Gastroesophageal sphincter (tissue), 4 donors: ENCODE data around the gene KISS1R. TPM values are rescaled to one million over a fixed set of nuclear protein-coding genes. Genes with fewer than 3 reads are reported as not detected.
A peak's percentile ranks its signal among the peaks of the same experiment; 100 is the strongest.

Experiments used
- ATAC-seq: fragments of 150-250 bp; one replicate; pipeline ENCODE4 v1.9.1; 2016; ENCODE audit warnings: mild to moderate bottlenecking, moderate library complexity
- H3K27ac ChIP-seq, 4 donors: fragments of 200-600 bp; sonication (generic) in 3 of 4; 1 replicate in 3 of 4; 2 replicates in 1 of 4; pipeline ENCODE4 v1.5.1; 2016 to 2019
- H3K27me3 ChIP-seq: fragments of 200-600 bp; sonication (generic); one replicate; pipeline ENCODE4 v1.5.1; 2019
- H3K36me3 ChIP-seq, 2 donors: fragments of 200-600 bp; sonication (generic); one replicate each; pipeline ENCODE4 v1.5.1; 2019; ENCODE audit warnings: control low read depth in 1 of 2
- H3K4me1 ChIP-seq, 3 donors: fragments of 200-600 bp; sonication (generic); 1 replicate in 2 of 3; 2 replicates in 1 of 3; pipeline ENCODE4 v1.5.1; 2016 to 2019; ENCODE audit warnings: control low read depth in 2 of 3
- H3K4me3 ChIP-seq, 2 donors: fragments of 200-600 bp; sonication (generic); one replicate each; pipeline ENCODE4 v1.5.1; 2019; ENCODE audit warnings: mild to moderate bottlenecking in 1 of 2, moderate library complexity in 1 of 2
- H3K9me3 ChIP-seq, 3 donors: fragments of 200-600 bp; sonication (generic); one replicate each; pipeline ENCODE4 v1.5.1; 2017 to 2019; ENCODE audit warnings: control low read depth in 2 of 3
- EP300 ChIP-seq: sonication (generic); formaldehyde crosslinking; IDR thresholded peaks from one replicate; pipeline ENCODE4 v1.6.1; 2017; ENCODE audit warnings: antibody characterized with exemption, mild to moderate bottlenecking
- POLR2A ChIP-seq, 2 donors: fragments of 450-650 bp; IDR thresholded peaks; one replicate each; pipeline ENCODE4 v1.6.1; 2017; ENCODE audit warnings: antibody characterized with exemption in 2 of 2, mild to moderate bottlenecking in 2 of 2, moderate library complexity in 1 of 2
- POLR2AphosphoS5 ChIP-seq: sonication (generic); formaldehyde crosslinking; IDR thresholded peaks from one replicate; pipeline ENCODE4 v1.6.1; 2017; ENCODE audit warnings: antibody characterized with exemption
- WGBS, 2 donors: methylation state at CpG; one replicate each; pipeline ENCODE4 v1.1.5; 2018; ENCODE audit warnings: low coverage in 1 of 2; 5-methylcytosine and 5-hydroxymethylcytosine counted together
- total RNA-seq, 4 donors: library from RNA; depleted of rRNA; stranded (reverse); fragments of >200 nt; gene quantifications; one replicate each; pipeline ENCODE4 v1.1.0, GENCODE V29; 2016
- TF ChIP-seq, protein P1 (sequence below), 4 experiments: fragments of 200-600 bp in 2 of 4; fragments of 450-650 bp in 2 of 4; sonication (generic) in 1 of 4; IDR thresholded peaks; one replicate each; pipeline ENCODE4 v1.5.1; 2017 to 2019; ENCODE audit warnings: antibody characterized with exemption in 4 of 4, mild to moderate bottlenecking in 2 of 4, moderate library complexity in 2 of 4

Gene KISS1R
- total RNA-seq, 4 donors from 2014 or later, result not detected

DNA sequence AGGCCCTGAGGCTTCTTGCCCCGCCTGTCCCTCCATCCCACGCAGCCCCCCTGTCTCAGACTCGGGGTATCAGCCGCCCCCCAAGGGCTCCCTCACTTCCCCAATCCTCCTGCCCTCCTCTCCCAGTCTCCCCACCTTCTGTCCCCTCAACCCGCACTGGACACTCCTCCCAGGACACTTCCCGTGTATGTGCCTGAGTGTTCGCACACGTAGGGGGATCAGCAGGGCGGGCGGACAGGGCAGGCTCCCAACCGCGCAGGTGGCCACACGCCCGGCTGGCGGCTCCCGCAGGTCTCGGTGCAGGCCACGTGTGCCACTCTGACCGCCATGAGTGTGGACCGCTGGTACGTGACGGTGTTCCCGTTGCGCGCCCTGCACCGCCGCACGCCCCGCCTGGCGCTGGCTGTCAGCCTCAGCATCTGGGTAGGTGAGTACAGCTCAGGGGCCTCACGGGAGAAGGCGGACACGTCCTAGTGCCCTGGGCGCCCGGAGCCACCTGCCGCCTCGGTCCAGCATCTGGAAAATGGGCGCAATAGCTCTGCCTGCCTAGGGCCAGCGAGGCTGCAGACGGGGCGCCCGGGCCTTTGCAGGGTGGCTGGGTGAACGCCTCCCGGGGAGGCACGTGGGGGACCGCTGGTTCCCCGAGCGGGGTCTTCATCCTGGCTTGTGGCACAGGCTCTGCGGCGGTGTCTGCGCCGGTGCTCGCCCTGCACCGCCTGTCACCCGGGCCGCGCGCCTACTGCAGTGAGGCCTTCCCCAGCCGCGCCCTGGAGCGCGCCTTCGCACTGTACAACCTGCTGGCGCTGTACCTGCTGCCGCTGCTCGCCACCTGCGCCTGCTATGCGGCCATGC is 2.3 kb downstream of the KISS1R start:
- 1% methylated on average over 12 of the region's 68 CpGs; no CpG with 5 or more reads in 1 of the 2 donors for WGBS, 2 donors
- Histone ChIP-seq H3K4me1 (peaks cover 0 to 66% (median 25%) of the 10 kb centered on the region in 3 donors), H3K27ac (no peak overlapping the region), H3K27me3 (peaks cover 57% of the 10 kb centered on the region), H3K4me3 (peak overlapping the region in 1 of 2 donors; percentile 26), H3K36me3 (no peaks in the 10 kb centered on the region), H3K9me3 (no peaks in the 10 kb centered on the region)
- ATAC-seq, result no peak
- TF ChIP-seq POLR2A (IDR thresholded peaks at IDR 0.05) (no peak), EP300 (no peak), POLR2AphosphoS5 (no peak)
- TF ChIP-seq, protein P1, sequence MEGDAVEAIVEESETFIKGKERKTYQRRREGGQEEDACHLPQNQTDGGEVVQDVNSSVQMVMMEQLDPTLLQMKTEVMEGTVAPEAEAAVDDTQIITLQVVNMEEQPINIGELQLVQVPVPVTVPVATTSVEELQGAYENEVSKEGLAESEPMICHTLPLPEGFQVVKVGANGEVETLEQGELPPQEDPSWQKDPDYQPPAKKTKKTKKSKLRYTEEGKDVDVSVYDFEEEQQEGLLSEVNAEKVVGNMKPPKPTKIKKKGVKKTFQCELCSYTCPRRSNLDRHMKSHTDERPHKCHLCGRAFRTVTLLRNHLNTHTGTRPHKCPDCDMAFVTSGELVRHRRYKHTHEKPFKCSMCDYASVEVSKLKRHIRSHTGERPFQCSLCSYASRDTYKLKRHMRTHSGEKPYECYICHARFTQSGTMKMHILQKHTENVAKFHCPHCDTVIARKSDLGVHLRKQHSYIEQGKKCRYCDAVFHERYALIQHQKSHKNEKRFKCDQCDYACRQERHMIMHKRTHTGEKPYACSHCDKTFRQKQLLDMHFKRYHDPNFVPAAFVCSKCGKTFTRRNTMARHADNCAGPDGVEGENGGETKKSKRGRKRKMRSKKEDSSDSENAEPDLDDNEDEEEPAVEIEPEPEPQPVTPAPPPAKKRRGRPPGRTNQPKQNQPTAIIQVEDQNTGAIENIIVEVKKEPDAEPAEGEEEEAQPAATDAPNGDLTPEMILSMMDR (IDR thresholded peaks at IDR 0.05), result no peak

GRCh38 chr19:920051-920864 is 3.1 kb downstream of the KISS1R start:
- peaks cover 0 to 74% (median 30%) of the 10 kb centered on the region in 3 donors for H3K4me1 ChIP-seq
- no peaks in the 10 kb centered on the region for H3K36me3 ChIP-seq
- H3K27ac ChIP-seq, result no peak overlapping the region
- H3K4me3 ChIP-seq, result peak overlapping the region in 1 of 2 donors; percentile 26
- WGBS, 2 donors, result 0 to 4% methylated on average over 4 to 13 of the region's 84 CpGs
- H3K27me3 ChIP-seq, result peaks cover 57% of the 10 kb centered on the region
- no peak for ATAC-seq
- no peak for TF ChIP-seq EP300
- TF ChIP-seq, protein P1 (IDR thresholded peaks at IDR 0.05), result no peak
- no peak for TF ChIP-seq POLR2AphosphoS5
- no peak for TF ChIP-seq POLR2A (IDR thresholded peaks at IDR 0.05)
- no peaks in the 10 kb centered on the region for H3K9me3 ChIP-seq

DNA sequence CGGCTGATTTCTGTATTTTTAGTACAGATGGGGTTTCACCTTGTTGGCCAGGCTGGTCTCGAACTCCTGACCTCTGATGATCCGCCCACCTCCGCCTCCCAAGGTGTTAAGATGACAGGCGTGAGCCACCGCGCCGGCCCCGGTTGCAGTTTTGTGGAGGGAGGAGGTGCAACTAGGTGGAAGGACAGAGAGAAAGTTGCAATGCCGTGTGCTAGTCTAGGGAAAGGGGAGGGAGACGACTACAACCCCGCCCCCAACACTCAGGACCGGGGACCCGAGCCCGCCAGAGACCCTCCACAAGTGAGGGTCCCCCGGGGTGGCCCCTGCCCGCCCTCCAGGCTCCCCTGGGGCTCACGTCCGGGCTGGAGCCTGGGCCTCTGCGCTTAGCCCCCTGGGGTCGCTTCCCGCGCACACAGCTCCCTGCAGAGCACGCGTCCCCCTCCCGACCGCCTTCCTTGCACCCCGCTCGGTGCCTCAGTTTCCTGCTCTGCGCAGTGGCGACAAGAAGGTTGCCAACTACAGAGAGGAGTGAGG is 7.5 kb downstream of the KISS1R start:
- peaks cover 20% of the 10 kb centered on the region for H3K27me3 ChIP-seq
- WGBS, 2 donors, result 4 to 23% methylated on average over 5 to 7 of the region's 31 CpGs
- H3K9me3 ChIP-seq, result no peaks in the 10 kb centered on the region
- TF ChIP-seq, protein P1 (IDR thresholded peaks at IDR 0.05), result no peak
- TF ChIP-seq POLR2AphosphoS5 (no peak), POLR2A (IDR thresholded peaks at IDR 0.05) (no peak), EP300 (no peak)
- H3K27ac ChIP-seq, result peak overlapping the region in 2 of 4 donors; percentile 85 to 89
- peaks cover 0 to 10% of the 10 kb centered on the region in 2 donors for H3K36me3 ChIP-seq
- ATAC-seq, result no peak
- H3K4me3 ChIP-seq, result peak overlapping the region; percentile 79 to 93
- peaks cover 0 to 70% (median 19%) of the 10 kb centered on the region in 3 donors for H3K4me1 ChIP-seq

DNA sequence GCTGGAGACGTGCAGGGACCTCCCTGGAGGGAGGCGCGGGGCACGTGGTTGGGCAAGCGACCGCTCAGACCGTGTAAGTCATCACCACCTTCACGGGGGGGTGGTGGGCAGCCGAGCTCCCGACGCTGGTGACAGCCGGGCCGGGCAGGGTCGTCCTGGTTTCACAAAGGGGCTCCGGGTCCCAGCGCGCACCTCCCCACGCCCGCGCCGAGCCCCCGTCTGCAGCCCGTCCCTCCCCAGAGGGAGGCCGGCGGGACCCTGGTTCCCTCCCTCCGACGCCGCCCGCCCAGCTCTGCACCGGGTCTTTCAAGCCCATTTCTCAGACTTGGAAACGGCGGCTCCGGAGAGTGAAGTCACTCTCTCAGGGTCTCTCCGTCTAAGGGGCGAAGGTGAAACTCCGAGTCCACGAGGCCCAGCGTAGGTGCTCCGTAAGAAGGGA is 8.0 kb downstream of the KISS1R start:
- peak overlapping the region; percentile 68 to 89 (median 84) for H3K27ac ChIP-seq
- H3K9me3 ChIP-seq, result no peaks in the 10 kb centered on the region
- no CpG with 5 or more reads among the region's 39 CpGs for WGBS, 2 donors
- peaks cover 0 to 14% of the 10 kb centered on the region in 2 donors for H3K36me3 ChIP-seq
- peaks cover 15% of the 10 kb centered on the region for H3K27me3 ChIP-seq
- peaks cover 0 to 65% (median 14%) of the 10 kb centered on the region in 3 donors for H3K4me1 ChIP-seq
- peak overlapping the region; percentile 79 to 93 for H3K4me3 ChIP-seq
- TF ChIP-seq, protein P1 (IDR thresholded peaks at IDR 0.05), result no peak
- TF ChIP-seq POLR2A (IDR thresholded peaks at IDR 0.05) (no peak), EP300 (no peak), POLR2AphosphoS5 (no peak)
- peak; percentile 61 for ATAC-seq
